ENCODE results near the gene PPP5C. TPM values are rescaled to one million over a fixed set of nuclear protein-coding genes. Genes with fewer than 3 reads are reported as not detected.

Gene PPP5C
- polyA plus RNA-seq, 1 donor from 2014 or later, result 99.3 TPM

GRCh38 chr19:46380690-46381089, 33.8 kb downstream of the PPP5C start:
- TF ChIP-seq POLR2AphosphoS5 (IDR thresholded peaks at IDR 0.05) (no peak), REST (IDR thresholded peaks at IDR 0.05; ENCODE audit: borderline replicate concordance) (no peak), EP300 (conservative IDR thresholded peaks at IDR 0.05; ENCODE audit: poor library complexity, severe bottlenecking) (no peak), RAD21 (conservative IDR thresholded peaks at IDR 0.05) (no peak), TAF1 (IDR thresholded peaks at IDR 0.05; ENCODE audit: low read depth) (no peak), CTCF (IDR thresholded peaks at IDR 0.05; ENCODE audit: poor library complexity, severe bottlenecking) (no peak), SMC3 (conservative IDR thresholded peaks at IDR 0.05; ENCODE audit: poor library complexity) (no peak), MXI1 (conservative IDR thresholded peaks at IDR 0.05; ENCODE audit: poor library complexity, severe bottlenecking) (no peak), EZH2 (IDR thresholded peaks at IDR 0.05; ENCODE audit: borderline replicate concordance, insufficient read depth, low read length, poor library complexity, severe bottlenecking) (no peak)

GRCh38 chr19:46381346-46381745, 34.5 kb downstream of the PPP5C start:
- H3K79me2 ChIP-seq (replicated peaks; ENCODE audit: insufficient read depth, low read length), result peaks cover 3% of the 10 kb centered on the region
- H3K9ac ChIP-seq (ENCODE audit: low read length), result no peak overlapping the region
- no peaks in the 10 kb centered on the region for H3F3A ChIP-seq (ENCODE audit: insufficient read depth, low read length, poor library complexity, severe bottlenecking)
- no peaks in the 10 kb centered on the region for H4K20me1 ChIP-seq (ENCODE audit: insufficient read depth)
- no peak overlapping the region for H3K27ac ChIP-seq (ENCODE audit: low read length)
- peaks cover 3% of the 10 kb centered on the region for H3K36me3 ChIP-seq (ENCODE audit: insufficient read depth, low read length)
- H3K4me3 ChIP-seq (ENCODE audit: low read length), result no peak overlapping the region
- H3K27me3 ChIP-seq (ENCODE audit: insufficient read depth, low read depth, low read length), result no peaks in the 10 kb centered on the region
- H3K4me2 ChIP-seq (ENCODE audit: low read length), result no peak overlapping the region
- TF ChIP-seq TAF1 (IDR thresholded peaks at IDR 0.05; ENCODE audit: low read depth) (no peak), CTCF (IDR thresholded peaks at IDR 0.05; ENCODE audit: poor library complexity, severe bottlenecking) (no peak), EZH2 (IDR thresholded peaks at IDR 0.05; ENCODE audit: borderline replicate concordance, insufficient read depth, low read length, poor library complexity, severe bottlenecking) (no peak), REST (IDR thresholded peaks at IDR 0.05; ENCODE audit: borderline replicate concordance) (no peak), SMC3 (conservative IDR thresholded peaks at IDR 0.05; ENCODE audit: poor library complexity) (no peak), MXI1 (conservative IDR thresholded peaks at IDR 0.05; ENCODE audit: poor library complexity, severe bottlenecking) (no peak), EP300 (conservative IDR thresholded peaks at IDR 0.05; ENCODE audit: poor library complexity, severe bottlenecking) (no peak), RAD21 (conservative IDR thresholded peaks at IDR 0.05) (no peak), POLR2AphosphoS5 (IDR thresholded peaks at IDR 0.05) (no peak)
- no peaks in the 10 kb centered on the region for H3K9me2 ChIP-seq (ENCODE audit: insufficient read depth, low read length)
- H3K9me3 ChIP-seq (ENCODE audit: low read length), result no peaks in the 10 kb centered on the region
- H2AFZ ChIP-seq (ENCODE audit: low read depth, low read length), result no peak overlapping the region

More at GRCh38 chr19:46380690-46381089, 33.8 kb downstream of the PPP5C start:
- H3K27ac ChIP-seq (ENCODE audit: low read length), result no peak overlapping the region
- H3K4me2 ChIP-seq (ENCODE audit: low read length), result no peak overlapping the region
- H3K9ac ChIP-seq (ENCODE audit: low read length), result no peak overlapping the region
- H3K36me3 ChIP-seq (ENCODE audit: insufficient read depth, low read length), result peaks cover 3% of the 10 kb centered on the region
- H2AFZ ChIP-seq (ENCODE audit: low read depth, low read length), result no peak overlapping the region
- H3K4me3 ChIP-seq (ENCODE audit: low read length), result no peak overlapping the region
- H4K20me1 ChIP-seq (ENCODE audit: insufficient read depth), result no peaks in the 10 kb centered on the region
- no peaks in the 10 kb centered on the region for H3F3A ChIP-seq (ENCODE audit: insufficient read depth, low read length, poor library complexity, severe bottlenecking)
- no peaks in the 10 kb centered on the region for H3K27me3 ChIP-seq (ENCODE audit: insufficient read depth, low read depth, low read length)
- no peaks in the 10 kb centered on the region for H3K9me2 ChIP-seq (ENCODE audit: insufficient read depth, low read length)
- peaks cover 3% of the 10 kb centered on the region for H3K79me2 ChIP-seq (replicated peaks; ENCODE audit: insufficient read depth, low read length)
- H3K9me3 ChIP-seq (ENCODE audit: low read length), result no peaks in the 10 kb centered on the region
